ENCODE results near the gene CXCL17.

CXCL17 gene

GRCh38 chr19:42475366-42475765, 32.6 kb upstream of the CXCL17 start:
- H3K9me3 ChIP-seq: no peaks in the 10 kb centered on the region
- H3K27ac ChIP-seq: no peak overlapping the region
- TF ChIP-seq CTCF (IDR thresholded peaks at IDR 0.05): no peak
- peaks cover 25 to 27% of the 10 kb centered on the region in 2 experiments for H3K4me1 ChIP-seq (ENCODE audit: control insufficient read depth in 1 of 2, insufficient read depth in 1 of 2, low read depth in 1 of 2, low read length in 1 of 2)
- no peaks in the 10 kb centered on the region for H3K27me3 ChIP-seq
- H3K36me3 ChIP-seq: no peaks in the 10 kb centered on the region
- H3K4me3 ChIP-seq (ENCODE audit: low read depth in 1 of 2, low read length in 1 of 2): no peak overlapping the region

GRCh38 chr19:42474743-42475142, 32.0 kb upstream of the CXCL17 start:
- no peak for TF ChIP-seq CTCF (IDR thresholded peaks at IDR 0.05)
- H3K27me3 ChIP-seq: no peaks in the 10 kb centered on the region
- H3K27ac ChIP-seq: no peak overlapping the region
- no peak overlapping the region for H3K4me3 ChIP-seq (ENCODE audit: low read depth in 1 of 2, low read length in 1 of 2)
- no peaks in the 10 kb centered on the region for H3K9me3 ChIP-seq
- no peaks in the 10 kb centered on the region for H3K36me3 ChIP-seq
- peaks cover 25 to 26% of the 10 kb centered on the region in 2 experiments for H3K4me1 ChIP-seq (ENCODE audit: control insufficient read depth in 1 of 2, insufficient read depth in 1 of 2, low read depth in 1 of 2, low read length in 1 of 2)

- H3K36me3 ChIP-seq: no peaks in the 10 kb centered on the region
- H3K4me1 ChIP-seq (ENCODE audit: control insufficient read depth in 1 of 2, insufficient read depth in 1 of 2, low read depth in 1 of 2, low read length in 1 of 2): peaks cover 22 to 23% of the 10 kb centered on the region in 2 experiments
- no peaks in the 10 kb centered on the region for H3K9me3 ChIP-seq
- no peak overlapping the region for H3K4me3 ChIP-seq (ENCODE audit: low read depth in 1 of 2, low read length in 1 of 2)
- no peaks in the 10 kb centered on the region for H3K27me3 ChIP-seq
- H3K27ac ChIP-seq: no peak overlapping the region
- no peak for TF ChIP-seq CTCF (IDR thresholded peaks at IDR 0.05)
Observed at GRCh38 chr19:42473686-42474085, 30.9 kb upstream of the CXCL17 start.

- no peaks in the 10 kb centered on the region for H3K9me3 ChIP-seq
- H3K27me3 ChIP-seq: no peaks in the 10 kb centered on the region
- H3K27ac ChIP-seq: no peak overlapping the region
- no peaks in the 10 kb centered on the region for H3K36me3 ChIP-seq
- no peak for TF ChIP-seq CTCF (IDR thresholded peaks at IDR 0.05)
- H3K4me1 ChIP-seq (ENCODE audit: control insufficient read depth in 1 of 2, insufficient read depth in 1 of 2, low read depth in 1 of 2, low read length in 1 of 2): peaks cover 21 to 26% of the 10 kb centered on the region in 2 experiments
- no peak overlapping the region for H3K4me3 ChIP-seq (ENCODE audit: low read depth in 1 of 2, low read length in 1 of 2)
Observed at GRCh38 chr19:42472402-42473147, 29.8 kb upstream of the CXCL17 start.

GRCh38 chr19:42471554-42472249, 29.0 kb upstream of the CXCL17 start:
- Histone ChIP-seq H3K4me1 (ENCODE audit: control insufficient read depth in 1 of 2, insufficient read depth in 1 of 2, low read depth in 1 of 2, low read length in 1 of 2) (peaks cover 29 to 35% of the 10 kb centered on the region in 2 experiments), H3K27me3 (no peaks in the 10 kb centered on the region), H3K4me3 (ENCODE audit: low read depth in 1 of 2, low read length in 1 of 2) (no peak overlapping the region), H3K9me3 (no peaks in the 10 kb centered on the region), H3K36me3 (no peaks in the 10 kb centered on the region), H3K27ac (no peak overlapping the region)
- no peak for TF ChIP-seq CTCF (IDR thresholded peaks at IDR 0.05)
